Muscle layer of duodenum (tissue), 2 donors: ENCODE results near the gene EZH2.

Source experiments
- H3K27ac ChIP-seq: one replicate; pipeline ENCODE4 v1.7.0; 2013; ENCODE audit warnings: mild to moderate bottlenecking, low read length
- H3K27me3 ChIP-seq: one replicate; pipeline ENCODE4 v1.7.0; 2013; ENCODE audit warnings: low read depth, mild to moderate bottlenecking, control low read depth, low read length
- H3K36me3 ChIP-seq, 2 donors: one replicate each; pipeline ENCODE4 v1.7.0; 2013; ENCODE audit warnings: low read length in 2 of 2, control low read depth in 1 of 2, mild to moderate bottlenecking in 1 of 2; ENCODE audit not compliant: insufficient read depth in 2 of 2, control insufficient read depth in 1 of 2
- H3K4me1 ChIP-seq, 2 donors: one replicate each; pipeline ENCODE4 v1.7.0; 2013; ENCODE audit warnings: low read length in 2 of 2, mild to moderate bottlenecking in 2 of 2, control low read depth in 1 of 2, moderate library complexity in 1 of 2; ENCODE audit not compliant: insufficient read depth in 2 of 2, control insufficient read depth in 1 of 2
- H3K4me3 ChIP-seq, 2 donors: one replicate each; pipeline ENCODE4 v1.7.0; 2013; ENCODE audit warnings: low read length in 2 of 2, low read depth in 1 of 2, mild to moderate bottlenecking in 1 of 2
- H3K9me3 ChIP-seq, 2 donors: one replicate each; pipeline ENCODE4 v1.7.0; 2013; ENCODE audit warnings: low read length in 2 of 2, control low read depth in 1 of 2, mild to moderate bottlenecking in 1 of 2; ENCODE audit not compliant: control insufficient read depth in 1 of 2
- donor health status: healthy.

Gene EZH2

DNA sequence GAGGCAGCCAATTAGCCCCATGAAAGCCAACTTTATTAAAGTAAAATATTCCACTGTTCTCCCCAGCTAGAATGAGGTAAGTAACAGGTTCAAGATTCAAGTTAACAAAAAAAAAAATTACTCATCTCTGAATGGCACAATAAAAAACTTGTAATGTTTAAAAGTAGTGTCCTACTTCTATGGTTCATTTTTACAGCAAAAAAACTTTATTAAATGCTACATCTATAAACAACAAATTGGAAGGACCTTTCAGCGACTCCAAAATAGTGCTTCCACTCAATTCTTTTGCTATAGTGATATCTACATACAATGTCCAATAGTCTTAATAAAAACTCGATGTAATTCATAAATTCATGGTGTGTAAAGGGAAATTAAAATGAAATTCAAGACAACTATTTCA is 59.2 kb downstream of the EZH2 start:
- H3K36me3 ChIP-seq = peaks cover 0 to 4% of the 10 kb centered on the region in 2 donors

DNA sequence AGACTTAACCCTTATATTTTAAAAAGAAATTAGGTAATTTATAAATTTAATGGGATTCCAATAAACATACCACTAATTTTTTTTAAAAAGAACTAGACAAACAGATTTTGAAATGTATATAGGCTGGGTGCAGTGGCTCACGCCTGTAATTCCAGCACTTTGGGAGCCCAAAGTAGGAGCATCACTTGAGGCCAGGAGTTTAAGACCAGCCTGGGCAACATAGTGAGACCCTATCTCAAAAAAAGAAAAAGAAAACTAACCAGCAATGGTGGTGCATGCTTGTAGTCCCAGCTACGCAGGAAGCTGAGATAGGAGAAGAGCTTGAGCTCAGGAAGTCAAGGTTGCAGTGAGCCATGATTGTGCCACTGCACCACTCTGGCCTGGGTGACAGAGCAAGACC is 62.7 kb downstream of the EZH2 start:
- no peak overlapping the region for H3K4me3 ChIP-seq
- H3K4me1 ChIP-seq = no peaks in the 10 kb centered on the region
- H3K9me3 ChIP-seq = no peaks in the 10 kb centered on the region
- H3K27ac ChIP-seq = no peak overlapping the region
- H3K27me3 ChIP-seq = no peaks in the 10 kb centered on the region
- H3K36me3 ChIP-seq = peaks cover 0 to 7% of the 10 kb centered on the region in 2 donors

More for the DNA sequence above, 59.2 kb downstream of the EZH2 start:
- Histone ChIP-seq H3K4me1 (no peaks in the 10 kb centered on the region), H3K4me3 (no peak overlapping the region), H3K9me3 (no peaks in the 10 kb centered on the region), H3K27ac (no peak overlapping the region), H3K27me3 (no peaks in the 10 kb centered on the region)

DNA sequence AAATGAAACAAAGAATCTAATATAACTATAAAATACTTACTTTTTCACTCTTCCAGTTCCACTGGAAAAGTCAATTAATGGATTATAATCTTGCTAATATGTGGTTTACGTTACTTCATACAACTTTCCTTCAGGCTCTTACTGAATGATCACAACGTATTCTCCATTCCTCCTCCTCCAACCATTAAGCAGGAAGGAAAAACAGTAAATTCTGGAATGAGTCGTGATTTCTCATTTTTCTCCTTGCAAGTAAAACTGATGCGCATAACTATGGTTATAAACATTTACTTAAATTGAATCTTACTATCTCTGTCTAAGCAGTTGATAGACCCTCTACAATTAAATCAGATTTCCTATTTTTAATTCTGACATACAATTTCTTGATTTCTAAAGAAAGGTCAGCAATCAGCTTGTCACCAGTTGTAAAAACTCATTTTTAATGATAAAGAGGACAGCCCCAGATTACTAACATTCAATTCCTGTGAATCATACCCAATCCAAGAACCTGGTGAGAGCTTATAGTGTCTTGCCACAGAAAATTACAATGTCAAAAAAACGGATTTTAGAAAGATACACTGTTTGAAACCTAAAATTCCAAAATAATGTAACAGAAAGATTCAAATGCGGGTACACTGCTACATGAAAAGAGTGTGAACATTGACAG is 64.3 kb downstream of the EZH2 start:
- Histone ChIP-seq H3K27ac (no peak overlapping the region), H3K4me3 (no peak overlapping the region), H3K36me3 (peaks cover 0 to 11% of the 10 kb centered on the region in 2 donors), H3K9me3 (no peaks in the 10 kb centered on the region), H3K27me3 (no peaks in the 10 kb centered on the region), H3K4me1 (no peaks in the 10 kb centered on the region)

DNA sequence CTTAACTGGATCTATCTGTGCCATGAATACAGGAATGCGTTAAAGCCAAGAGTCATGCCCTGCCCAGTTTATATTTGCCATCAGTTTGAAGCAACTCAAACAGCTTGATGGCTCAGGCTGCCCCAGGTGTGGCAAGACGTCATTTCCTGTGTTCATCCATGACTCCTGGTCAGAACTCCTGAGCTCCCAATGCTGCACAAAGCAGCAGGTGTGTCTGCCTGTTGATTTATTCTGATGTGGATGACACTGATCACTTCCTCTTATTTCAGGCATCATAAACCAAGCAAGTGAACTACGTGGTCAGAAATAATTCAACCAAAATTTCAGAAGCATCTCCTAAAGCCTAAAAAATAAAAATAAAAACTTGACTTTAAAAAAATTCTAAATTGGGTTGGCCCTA is 68.5 kb downstream of the EZH2 start:
- H3K27me3 ChIP-seq = no peaks in the 10 kb centered on the region

DNA sequence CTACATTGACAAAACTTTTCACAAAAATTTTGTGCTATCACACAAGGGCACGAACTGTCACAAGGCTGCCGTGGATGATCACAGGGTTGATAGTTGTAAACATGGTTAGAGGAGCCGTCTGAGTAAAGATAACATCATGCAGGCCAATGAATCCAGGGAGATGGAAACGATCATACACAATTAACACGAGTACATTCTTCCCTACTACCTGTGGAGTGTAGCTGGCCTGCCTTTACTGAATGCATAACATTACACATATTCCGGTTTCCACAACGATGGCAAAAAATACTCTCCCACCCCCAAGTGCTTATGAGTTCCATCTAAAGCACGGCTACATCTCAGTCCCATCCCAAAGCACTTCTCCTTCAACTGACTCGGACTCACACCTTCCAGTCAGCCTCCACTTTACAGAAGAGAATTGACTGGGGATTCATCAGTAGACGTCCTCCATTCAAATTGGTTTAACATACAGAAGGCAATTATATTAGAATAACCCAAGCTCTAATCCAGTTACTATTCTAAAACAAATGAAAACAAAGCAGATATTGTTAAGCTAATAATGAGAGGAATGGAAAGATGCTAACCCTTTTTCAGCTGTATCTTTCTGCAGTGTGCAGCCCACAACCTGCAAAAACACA is 69.0 kb downstream of the EZH2 start:
- no peaks in the 10 kb centered on the region for H3K4me1 ChIP-seq
- no peaks in the 10 kb centered on the region for H3K27me3 ChIP-seq
- no peak overlapping the region for H3K4me3 ChIP-seq
- no peaks in the 10 kb centered on the region for H3K9me3 ChIP-seq
- H3K36me3 ChIP-seq = peaks cover 0 to 12% of the 10 kb centered on the region in 2 donors
- H3K27ac ChIP-seq = no peak overlapping the region

More for the DNA sequence above, 68.5 kb downstream of the EZH2 start:
- no peak overlapping the region for H3K4me3 ChIP-seq
- H3K27ac ChIP-seq = no peak overlapping the region
- H3K36me3 ChIP-seq = peaks cover 0 to 12% of the 10 kb centered on the region in 2 donors
- H3K4me1 ChIP-seq = no peaks in the 10 kb centered on the region
- no peaks in the 10 kb centered on the region for H3K9me3 ChIP-seq

DNA sequence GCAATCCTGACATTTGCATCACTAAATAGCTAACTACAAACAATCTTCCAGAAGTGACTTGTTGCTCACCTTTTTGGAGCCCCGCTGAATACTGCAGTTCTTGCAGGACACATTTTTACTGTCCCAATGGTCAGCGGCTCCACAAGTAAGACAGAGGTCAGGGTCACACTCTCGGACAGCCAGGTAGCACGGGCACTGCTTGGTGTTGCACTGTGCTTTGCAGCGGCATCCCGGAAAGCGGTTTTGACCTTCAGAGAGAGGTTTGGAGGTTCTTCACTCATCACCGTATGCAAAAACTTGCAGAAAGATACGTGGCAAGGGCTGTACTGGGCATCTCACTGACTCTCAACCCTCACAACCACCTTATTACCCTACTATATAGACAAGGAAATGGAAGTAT is 70.2 kb downstream of the EZH2 start:
- no peak overlapping the region for H3K4me3 ChIP-seq
- H3K4me1 ChIP-seq = no peaks in the 10 kb centered on the region
- H3K36me3 ChIP-seq = peaks cover 0 to 12% of the 10 kb centered on the region in 2 donors
- no peaks in the 10 kb centered on the region for H3K9me3 ChIP-seq
- no peaks in the 10 kb centered on the region for H3K27me3 ChIP-seq
- no peak overlapping the region for H3K27ac ChIP-seq

DNA sequence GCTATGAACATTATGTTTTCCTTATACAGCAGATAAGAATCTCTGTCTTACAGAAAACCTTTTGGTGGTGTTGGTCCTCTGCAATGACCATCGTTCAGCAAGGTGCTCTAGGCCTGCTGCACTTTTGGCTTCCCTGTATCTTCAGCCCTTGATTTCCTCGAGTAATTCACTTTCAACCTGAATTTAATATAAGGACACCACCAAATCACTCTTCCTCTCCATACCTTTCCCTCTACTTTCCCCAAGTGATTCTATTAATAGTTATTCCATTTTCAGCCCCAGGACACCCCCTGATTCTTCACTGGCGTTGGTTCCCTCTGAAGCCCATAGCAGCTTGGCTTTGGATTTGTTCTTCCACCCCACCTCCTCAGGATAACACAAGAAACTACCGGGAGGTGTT is 72.2 kb downstream of the EZH2 start:
- Histone ChIP-seq H3K4me3 (no peak overlapping the region), H3K4me1 (no peaks in the 10 kb centered on the region), H3K27me3 (no peaks in the 10 kb centered on the region), H3K9me3 (no peaks in the 10 kb centered on the region), H3K27ac (no peak overlapping the region), H3K36me3 (peaks cover 10 to 12% of the 10 kb centered on the region in 2 donors)

DNA sequence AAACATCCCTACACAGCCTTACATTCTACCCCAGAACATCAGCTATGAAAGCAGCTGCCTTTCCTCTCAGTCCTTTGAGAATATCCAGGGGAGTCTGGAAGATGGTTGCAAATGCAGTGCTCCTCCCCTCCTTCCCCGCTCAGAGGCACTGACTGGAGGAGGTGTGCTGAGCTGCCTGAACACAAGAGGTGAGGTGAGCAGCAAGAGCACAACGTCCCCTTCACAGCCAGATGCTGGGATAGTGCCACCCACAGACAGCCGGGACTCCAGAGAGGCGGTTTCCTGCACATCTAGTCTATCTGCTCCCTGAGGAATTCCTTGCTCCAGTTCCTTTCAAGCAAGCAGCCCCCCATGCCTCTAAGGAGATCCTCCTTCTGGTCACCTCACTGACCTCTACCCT is 74.2 kb downstream of the EZH2 start:
- H3K27ac ChIP-seq = no peak overlapping the region
- peaks cover 9 to 22% of the 10 kb centered on the region in 2 donors for H3K36me3 ChIP-seq
- no peaks in the 10 kb centered on the region for H3K4me1 ChIP-seq
- no peak overlapping the region for H3K4me3 ChIP-seq
- no peaks in the 10 kb centered on the region for H3K9me3 ChIP-seq
- H3K27me3 ChIP-seq = no peaks in the 10 kb centered on the region

DNA sequence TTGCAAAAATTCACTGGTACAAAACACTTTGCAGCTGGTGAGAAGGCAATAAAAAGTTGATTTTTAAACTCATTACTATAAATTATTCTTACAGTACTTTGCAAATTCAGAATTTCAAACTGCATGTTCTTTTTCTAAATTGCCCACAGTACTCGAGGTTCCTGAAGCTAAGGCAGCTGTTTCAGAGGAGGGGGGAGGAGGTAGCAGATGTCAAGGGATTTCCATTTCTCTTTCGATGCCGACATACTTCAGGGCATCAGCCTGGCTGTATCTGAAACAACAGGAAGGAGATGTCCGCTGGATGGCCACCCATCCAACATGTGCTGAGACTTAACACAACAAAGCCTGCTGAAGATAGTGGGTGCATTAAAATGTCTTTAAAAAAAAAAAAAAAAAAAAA is 76.7 kb downstream of the EZH2 start:
- Histone ChIP-seq H3K36me3 (peaks cover 9 to 22% of the 10 kb centered on the region in 2 donors), H3K9me3 (no peaks in the 10 kb centered on the region), H3K27me3 (no peaks in the 10 kb centered on the region), H3K4me3 (no peak overlapping the region), H3K4me1 (no peaks in the 10 kb centered on the region), H3K27ac (no peak overlapping the region)

DNA sequence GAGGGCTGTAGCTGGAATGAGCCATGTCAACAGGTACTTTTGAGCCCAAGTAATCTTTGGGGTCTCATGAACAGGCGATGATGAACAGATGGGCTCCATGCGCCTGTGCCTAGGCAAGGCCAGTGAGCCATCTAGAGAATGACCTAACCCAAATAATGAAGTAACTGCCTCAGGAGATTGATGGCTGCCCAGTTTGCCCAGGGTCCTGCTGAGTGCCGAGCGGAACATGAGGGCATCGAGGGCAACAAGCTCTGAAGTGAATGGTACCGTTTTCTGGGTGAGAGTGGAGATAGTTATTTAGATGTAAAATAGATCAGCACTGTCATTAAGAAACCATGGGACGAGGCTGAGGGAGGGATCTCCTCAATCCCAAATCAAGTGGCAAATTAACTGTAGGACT is 77.9 kb downstream of the EZH2 start:
- Histone ChIP-seq H3K27ac (no peak overlapping the region), H3K27me3 (no peaks in the 10 kb centered on the region), H3K4me3 (no peak overlapping the region), H3K36me3 (peaks cover 9 to 35% of the 10 kb centered on the region in 2 donors), H3K9me3 (no peaks in the 10 kb centered on the region), H3K4me1 (no peaks in the 10 kb centered on the region)

DNA sequence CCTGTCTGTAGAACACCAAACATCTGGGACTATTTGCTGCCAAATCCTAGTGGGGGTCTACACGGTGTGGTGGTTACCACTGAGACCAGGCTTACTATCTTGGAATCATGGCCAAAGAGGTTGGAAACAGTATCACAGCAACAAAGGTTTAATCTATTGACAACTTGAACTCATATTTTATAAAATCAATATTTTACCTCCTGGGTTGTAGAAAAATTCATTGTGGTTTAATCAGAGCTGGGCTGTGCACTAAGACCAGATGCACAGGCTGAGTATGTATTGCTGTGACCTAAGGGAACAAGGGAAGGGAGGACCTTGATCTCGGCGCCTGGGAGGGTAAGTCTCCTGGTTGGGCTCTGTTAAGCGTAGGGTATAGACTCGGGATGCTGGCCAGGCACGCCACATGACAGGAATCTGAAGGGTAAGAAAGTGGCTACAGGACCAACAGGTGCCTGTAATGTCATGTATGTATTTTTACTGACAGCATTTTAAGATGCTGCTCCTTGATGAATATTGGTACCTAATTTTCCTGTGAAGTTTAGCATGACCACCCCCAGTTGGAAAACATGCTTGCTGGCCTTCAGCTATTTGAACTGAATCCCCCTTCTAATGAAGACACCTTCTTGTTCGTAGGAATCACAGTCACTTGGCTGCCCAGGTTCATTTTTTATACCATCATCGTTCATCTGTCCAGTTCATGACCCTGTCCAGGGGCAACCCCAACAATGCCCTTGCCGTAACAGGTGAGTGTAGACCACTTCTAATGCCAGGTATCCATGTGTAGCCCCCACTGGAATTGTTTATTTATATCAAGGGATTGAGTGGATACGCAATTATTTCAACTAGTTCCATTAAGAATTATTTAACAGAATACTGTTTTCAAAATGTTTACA is 79.5 kb downstream of the EZH2 start:
- no peak overlapping the region for H3K4me3 ChIP-seq
- H3K27me3 ChIP-seq = no peaks in the 10 kb centered on the region
- no peaks in the 10 kb centered on the region for H3K9me3 ChIP-seq
- H3K36me3 ChIP-seq = peaks cover 21 to 49% of the 10 kb centered on the region in 2 donors
- H3K27ac ChIP-seq = no peak overlapping the region
- H3K4me1 ChIP-seq = no peaks in the 10 kb centered on the region
